Mesenchymal stem cell (in vitro differentiated cells and primary cell): ENCODE measurements around the gene BICD1.

Experiments used
- DNase-seq: peaks from one replicate; pipeline ENCODE4 v3.0.0-alpha.2; 2013
- H2AFZ ChIP-seq: one replicate; pipeline ENCODE4 v1.6.1; 2013; ENCODE audit warnings: low read depth, mild to moderate bottlenecking, control low read depth, inconsistent platforms, low read length, moderate library complexity
- H2AK5ac ChIP-seq: 2 replicates; pipeline ENCODE4 v1.6.1; 2013; ENCODE audit warnings: low read length, moderate library complexity, mild to moderate bottlenecking, inconsistent platforms; ENCODE audit not compliant: severe bottlenecking
- H2BK120ac ChIP-seq: one replicate; pipeline ENCODE4 v1.6.1; 2013; ENCODE audit warnings: low read depth, mild to moderate bottlenecking, inconsistent platforms, low read length, moderate library complexity
- H2BK12ac ChIP-seq, 2 experiments: one replicate each; pipeline ENCODE4 v1.6.1; 2013; ENCODE audit warnings: inconsistent platforms in 2 of 2, low read length in 2 of 2, mild to moderate bottlenecking in 2 of 2, moderate library complexity in 2 of 2, control low read depth in 1 of 2
- H2BK15ac ChIP-seq: one replicate; pipeline ENCODE4 v1.6.1; 2013; ENCODE audit warnings: mild to moderate bottlenecking, low read depth, inconsistent platforms; ENCODE audit not compliant: poor library complexity, severe bottlenecking
- H2BK5ac ChIP-seq: 2 replicates; pipeline ENCODE4 v1.6.1; 2013; ENCODE audit warnings: low read depth, mild to moderate bottlenecking, low read length, control low read depth, inconsistent platforms; ENCODE audit not compliant: poor library complexity, severe bottlenecking
- H3K14ac ChIP-seq, 2 experiments: one replicate each; pipeline ENCODE4 v1.6.1; 2013; ENCODE audit warnings: inconsistent platforms in 2 of 2, low read length in 2 of 2, control low read depth in 1 of 2, mild to moderate bottlenecking in 1 of 2, moderate library complexity in 1 of 2
- H3K18ac ChIP-seq, 2 experiments: one replicate each; pipeline ENCODE4 v1.6.1; 2013; ENCODE audit warnings: inconsistent platforms in 2 of 2, low read length in 2 of 2, control low read depth in 1 of 2, low read depth in 1 of 2, mild to moderate bottlenecking in 1 of 2
- H3K23ac ChIP-seq, 2 experiments: one replicate each; pipeline ENCODE4 v1.6.1; 2013; ENCODE audit warnings: inconsistent platforms in 2 of 2, low read length in 2 of 2, mild to moderate bottlenecking in 2 of 2, moderate library complexity in 2 of 2, control low read depth in 1 of 2
- H3K27ac ChIP-seq: 2 replicates; pipeline ENCODE4 v1.5.1; 2013; ENCODE audit warnings: mild to moderate bottlenecking, moderate library complexity, low read length, control low read depth, inconsistent platforms; ENCODE audit not compliant: poor library complexity, severe bottlenecking
- H3K27me3 ChIP-seq, 2 experiments: 2 replicates each; pipeline versions ENCODE4 v1.6.1 to v1.7.0; 2013; ENCODE audit warnings: low read length in 2 of 2, mild to moderate bottlenecking in 2 of 2, moderate library complexity in 2 of 2, control low read depth in 1 of 2, inconsistent platforms in 1 of 2; ENCODE audit not compliant: control insufficient read depth in 1 of 2, insufficient read depth in 1 of 2
- H3K36me3 ChIP-seq, 2 experiments: 2 replicates each; pipeline versions ENCODE4 v1.6.1 to v1.7.0; 2013; ENCODE audit warnings: low read length in 2 of 2, control low read depth in 1 of 2, inconsistent platforms in 1 of 2, low read depth in 1 of 2, mild to moderate bottlenecking in 1 of 2; ENCODE audit not compliant: insufficient read depth in 2 of 2, control insufficient read depth in 1 of 2
- H3K4ac ChIP-seq, 2 experiments: one replicate each; pipeline ENCODE4 v1.6.1; 2013; ENCODE audit warnings: inconsistent platforms in 2 of 2, low read length in 2 of 2, mild to moderate bottlenecking in 2 of 2, moderate library complexity in 2 of 2, control low read depth in 1 of 2, low read depth in 1 of 2
- H3K4me1 ChIP-seq: 2 replicates; pipeline ENCODE4 v1.6.1; 2013; ENCODE audit warnings: low read depth, low read length, control low read depth; ENCODE audit not compliant: control insufficient read depth, insufficient read depth
- H3K4me2 ChIP-seq: 2 replicates; pipeline ENCODE4 v1.6.1; 2013; ENCODE audit warnings: low read length, mild to moderate bottlenecking, inconsistent platforms; ENCODE audit not compliant: poor library complexity, severe bottlenecking
- H3K4me3 ChIP-seq, 2 experiments: 2 replicates each; pipeline versions ENCODE4 v1.5.1 to v1.7.0; 2013; ENCODE audit warnings: low read length in 2 of 2, mild to moderate bottlenecking in 2 of 2, control low read depth in 1 of 2, low read depth in 1 of 2; ENCODE audit not compliant: insufficient read depth in 1 of 2
- H3K79me1 ChIP-seq: replicated peaks from 2 replicates; pipeline ENCODE4 v1.6.1; 2013; ENCODE audit warnings: mild to moderate bottlenecking, control low read depth, low read length, inconsistent platforms; ENCODE audit not compliant: poor library complexity, severe bottlenecking
- H3K9ac ChIP-seq: 2 replicates; pipeline ENCODE4 v1.7.0; 2013; ENCODE audit warnings: mild to moderate bottlenecking, low read length, moderate library complexity
- H3K9me3 ChIP-seq: 2 replicates; pipeline ENCODE4 v1.7.0; 2013; ENCODE audit warnings: mild to moderate bottlenecking, low read length; ENCODE audit not compliant: control insufficient read depth
- H4K8ac ChIP-seq: one replicate; pipeline ENCODE4 v1.6.1; 2013; ENCODE audit warnings: inconsistent platforms, mild to moderate bottlenecking, low read length, moderate library complexity
- H4K91ac ChIP-seq: one replicate; pipeline ENCODE4 v1.6.1; 2013; ENCODE audit warnings: mild to moderate bottlenecking, low read length, inconsistent platforms
- WGBS: methylation state at CpG from one replicate; pipeline ENCODE4 v1.1.7; 2013; ENCODE audit warnings: mixed read lengths; 5-methylcytosine and 5-hydroxymethylcytosine counted together

Gene BICD1

GRCh38 chr12:32104572-32105355 is 1.9 kb upstream of the BICD1 start:
- Histone ChIP-seq H2BK12ac (no peak overlapping the region), H3K4me1 (peaks cover 5% of the 10 kb centered on the region), H3K79me1 (no peaks in the 10 kb centered on the region), H2BK120ac (no peak overlapping the region), H3K27ac (no peak overlapping the region), H4K91ac (no peak overlapping the region), H3K4ac (no peak overlapping the region), H2BK15ac (no peak overlapping the region), H3K18ac (no peak overlapping the region), H3K9ac (no peak overlapping the region), H3K36me3 (no peaks in the 10 kb centered on the region), H3K9me3 (no peaks in the 10 kb centered on the region), H3K14ac (no peak overlapping the region), H2BK5ac (no peak overlapping the region), H3K4me3 (no peak overlapping the region), H3K4me2 (no peak overlapping the region), H3K27me3 (no peaks in the 10 kb centered on the region), H4K8ac (no peak overlapping the region), H2AK5ac (peak overlapping the region; percentile 57), H2AFZ (no peak overlapping the region), H3K23ac (no peak overlapping the region)
- 74% methylated on average over 7 of the region's 11 CpGs for WGBS
- no peak for DNase-seq

GRCh38 chr12:32105986-32106516 is 596 bp upstream of the BICD1 start:
- 15% methylated on average over 22 of the region's 24 CpGs for WGBS
- peak overlapping the region; percentile 72 to 92 for H3K4me3 ChIP-seq
- H3K4me1 ChIP-seq = peaks cover 7% of the 10 kb centered on the region

GRCh38 chr12:32107359-32108267 is 966 bp downstream of the BICD1 start:
- Histone ChIP-seq H3K4me2 (peak overlapping the region; percentile 89), H2BK120ac (peak overlapping the region; percentile 84), H3K18ac (peak overlapping the region; percentile 62 to 90), H3K14ac (peak overlapping the region; percentile 14 to 62), H3K9me3 (no peaks in the 10 kb centered on the region), H2BK15ac (no peak overlapping the region), H4K91ac (peak overlapping the region; percentile 55), H3K4me1 (peaks cover 8% of the 10 kb centered on the region), H2BK5ac (peak overlapping the region; percentile 46), H4K8ac (peak overlapping the region; percentile 87), H3K27ac (peak overlapping the region; percentile 58), H3K79me1 (peaks cover 2% of the 10 kb centered on the region), H3K27me3 (no peaks in the 10 kb centered on the region), H2BK12ac (peak overlapping the region in 1 of 2 experiments; percentile 8), H3K9ac (peak overlapping the region; percentile 94), H3K4me3 (peak overlapping the region; percentile 92 to 98), H3K36me3 (peaks cover 3 to 4% of the 10 kb centered on the region in 2 experiments), H2AK5ac (peak overlapping the region; percentile 27), H3K4ac (peak overlapping the region; percentile 39 to 95), H3K23ac (peak overlapping the region in 1 of 2 experiments; percentile 83), H2AFZ (peak overlapping the region; percentile 93)
- peak; percentile 70 for DNase-seq
- WGBS = 3% methylated on average over 12 of the region's 14 CpGs

More at GRCh38 chr12:32105986-32106516, 596 bp upstream of the BICD1 start:
- Histone ChIP-seq H3K27ac (peak overlapping the region; percentile 55), H3K9ac (peak overlapping the region; percentile 94), H3K14ac (no peak overlapping the region), H2BK12ac (no peak overlapping the region), H4K91ac (no peak overlapping the region), H3K4me2 (peak overlapping the region; percentile 60), H2AFZ (peak overlapping the region; percentile 60), H2BK120ac (peak overlapping the region; percentile 94), H3K36me3 (no peaks in the 10 kb centered on the region), H2AK5ac (no peak overlapping the region), H3K9me3 (no peaks in the 10 kb centered on the region), H2BK5ac (no peak overlapping the region), H3K18ac (peak overlapping the region; percentile 46 to 82), H4K8ac (peak overlapping the region; percentile 70), H3K27me3 (no peaks in the 10 kb centered on the region), H3K23ac (no peak overlapping the region), H3K4ac (peak overlapping the region; percentile 54 to 71), H2BK15ac (peak overlapping the region; percentile 12), H3K79me1 (no peaks in the 10 kb centered on the region)
- DNase-seq = no peak
